ENCODE data around the gene HSP90AA1. TPM values are rescaled to one million over a fixed set of nuclear protein-coding genes. Genes with fewer than 3 reads are reported as not detected.

Gene HSP90AA1
- polyA plus RNA-seq, 4 donors = 169 to 513 (median 306) TPM

GRCh38 chr14:102057480-102058114 lies 29.2 kb downstream of the HSP90AA1 start:
- Histone ChIP-seq H3K36me3 (ENCODE audit: control insufficient read depth in 3 of 3, insufficient read depth in 2 of 3, low read depth in 1 of 3, low read length in 3 of 3) (peaks cover 0 to 22% (median 4%) of the 10 kb centered on the region in 3 donors), H3K9me3 (ENCODE audit: control insufficient read depth in 2 of 2, insufficient read depth in 1 of 2, low read depth in 1 of 2, low read length in 1 of 2) (no peaks in the 10 kb centered on the region), H3K4me3 (ENCODE audit: low read depth in 1 of 3, low read length in 3 of 3) (no peak overlapping the region), H3K27me3 (ENCODE audit: control insufficient read depth in 3 of 3, insufficient read depth in 3 of 3, low read length in 3 of 3) (no peaks in the 10 kb centered on the region), H3K27ac (ENCODE audit: low read depth in 1 of 3, low read length in 2 of 3) (no peak overlapping the region), H3K4me1 (ENCODE audit: control insufficient read depth in 3 of 3, insufficient read depth in 2 of 3, low read depth in 1 of 3, low read length in 2 of 3) (no peaks in the 10 kb centered on the region)
- 49 to 56% (median 50%) methylated on average over 10 of the region's 10 CpGs for WGBS, 3 donors
- FAIRE-seq = no peak
- DNase-seq = no peak

DNA sequence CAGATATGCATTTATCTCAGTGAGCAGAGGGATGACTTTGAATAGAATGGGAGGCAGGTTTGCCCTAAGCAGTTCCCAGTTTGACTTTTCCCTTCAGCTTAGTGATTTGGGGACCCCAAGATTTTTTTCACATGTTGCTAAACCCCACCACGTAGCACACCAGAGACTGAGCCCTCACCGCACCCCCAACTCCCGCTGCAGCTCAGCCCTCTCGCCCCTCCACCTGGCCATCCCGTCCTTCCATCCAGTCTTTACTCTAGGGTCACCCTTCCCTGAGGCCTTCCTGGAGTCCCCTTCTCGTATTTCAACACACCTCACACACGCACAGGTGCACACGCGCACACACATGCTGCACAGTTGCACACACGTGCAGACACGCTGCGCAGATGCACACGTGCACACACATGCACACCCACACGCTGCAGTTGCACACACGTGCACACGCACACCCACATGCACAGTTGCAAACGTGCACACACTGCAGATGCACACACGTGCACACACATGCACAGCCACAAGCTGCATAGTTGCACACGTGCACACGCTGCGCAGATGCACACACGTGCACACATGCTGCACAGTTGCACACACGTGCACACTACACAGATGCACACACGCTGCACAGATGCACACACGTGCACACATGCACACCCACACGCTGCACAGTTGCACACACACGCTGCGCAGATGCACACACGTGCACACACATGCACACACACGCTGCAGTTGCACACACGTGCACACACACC lies 30.0 kb downstream of the HSP90AA1 start:
- H3K36me3 ChIP-seq (ENCODE audit: control insufficient read depth in 3 of 3, insufficient read depth in 2 of 3, low read depth in 1 of 3, low read length in 3 of 3) = peaks cover 3 to 30% (median 6%) of the 10 kb centered on the region in 3 donors
- no peaks in the 10 kb centered on the region for H3K4me1 ChIP-seq (ENCODE audit: control insufficient read depth in 3 of 3, insufficient read depth in 2 of 3, low read depth in 1 of 3, low read length in 2 of 3)
- FAIRE-seq (no peak), DNase-seq (no peak)
- H3K27me3 ChIP-seq (ENCODE audit: control insufficient read depth in 3 of 3, insufficient read depth in 3 of 3, low read length in 3 of 3) = no peaks in the 10 kb centered on the region
- WGBS, 3 donors = 84 to 91% (median 84%) methylated on average over 31 of the region's 31 CpGs
- no peaks in the 10 kb centered on the region for H3K9me3 ChIP-seq (ENCODE audit: control insufficient read depth in 2 of 2, insufficient read depth in 1 of 2, low read depth in 1 of 2, low read length in 1 of 2)
- H3K27ac ChIP-seq (ENCODE audit: low read depth in 1 of 3, low read length in 2 of 3) = no peak overlapping the region
- no peak overlapping the region for H3K4me3 ChIP-seq (ENCODE audit: low read depth in 1 of 3, low read length in 3 of 3)

GRCh38 chr14:102055181-102055901 lies 31.5 kb downstream of the HSP90AA1 start:
- FAIRE-seq (no peak), DNase-seq (peak in 1 of 2 donors; percentile 21)
- Histone ChIP-seq H3K27ac (ENCODE audit: low read depth in 1 of 3, low read length in 2 of 3) (no peak overlapping the region), H3K36me3 (ENCODE audit: control insufficient read depth in 3 of 3, insufficient read depth in 2 of 3, low read depth in 1 of 3, low read length in 3 of 3) (peaks cover 3 to 45% (median 10%) of the 10 kb centered on the region in 3 donors), H3K4me1 (ENCODE audit: control insufficient read depth in 3 of 3, insufficient read depth in 2 of 3, low read depth in 1 of 3, low read length in 2 of 3) (no peaks in the 10 kb centered on the region), H3K27me3 (ENCODE audit: control insufficient read depth in 3 of 3, insufficient read depth in 3 of 3, low read length in 3 of 3) (no peaks in the 10 kb centered on the region), H3K4me3 (ENCODE audit: low read depth in 1 of 3, low read length in 3 of 3) (no peak overlapping the region), H3K9me3 (ENCODE audit: control insufficient read depth in 2 of 2, insufficient read depth in 1 of 2, low read depth in 1 of 2, low read length in 1 of 2) (no peaks in the 10 kb centered on the region)
- 67 to 75% (median 72%) methylated on average over 20 to 24 of the region's 24 CpGs for WGBS, 3 donors

DNA sequence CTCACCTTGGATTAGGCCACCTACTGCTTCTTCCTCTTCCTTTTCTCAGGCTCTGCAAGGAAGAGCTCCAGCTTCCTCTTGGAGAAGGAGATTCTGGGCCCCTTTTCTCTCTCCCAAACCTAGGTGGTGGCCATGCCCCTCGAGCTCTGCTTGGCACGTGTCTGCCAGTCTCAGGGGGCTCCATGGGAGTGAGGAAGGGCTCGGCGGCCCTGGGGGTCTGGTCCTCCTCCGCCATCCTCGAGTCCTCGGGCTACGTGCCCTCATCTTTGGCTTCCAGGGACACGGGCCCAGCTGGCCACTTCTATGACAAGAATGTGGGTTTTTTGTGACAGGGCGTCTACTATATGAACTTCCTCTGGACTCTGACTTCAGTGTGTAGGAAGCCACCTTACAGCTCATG lies 34.3 kb downstream of the HSP90AA1 start:
- no peaks in the 10 kb centered on the region for H3K27me3 ChIP-seq (ENCODE audit: control insufficient read depth in 3 of 3, insufficient read depth in 3 of 3, low read length in 3 of 3)
- no peak overlapping the region for H3K27ac ChIP-seq (ENCODE audit: low read depth in 1 of 3, low read length in 2 of 3)
- 87 to 91% (median 87%) methylated on average over 10 of the region's 10 CpGs for WGBS, 3 donors
- H3K9me3 ChIP-seq (ENCODE audit: control insufficient read depth in 2 of 2, insufficient read depth in 1 of 2, low read depth in 1 of 2, low read length in 1 of 2) = no peaks in the 10 kb centered on the region
- FAIRE-seq = no peak
- peaks cover 19 to 73% (median 20%) of the 10 kb centered on the region in 3 donors for H3K36me3 ChIP-seq (ENCODE audit: control insufficient read depth in 3 of 3, insufficient read depth in 2 of 3, low read depth in 1 of 3, low read length in 3 of 3)
- H3K4me1 ChIP-seq (ENCODE audit: control insufficient read depth in 3 of 3, insufficient read depth in 2 of 3, low read depth in 1 of 3, low read length in 2 of 3) = no peaks in the 10 kb centered on the region
- no peak for DNase-seq
- no peak overlapping the region for H3K4me3 ChIP-seq (ENCODE audit: low read depth in 1 of 3, low read length in 3 of 3)

DNA sequence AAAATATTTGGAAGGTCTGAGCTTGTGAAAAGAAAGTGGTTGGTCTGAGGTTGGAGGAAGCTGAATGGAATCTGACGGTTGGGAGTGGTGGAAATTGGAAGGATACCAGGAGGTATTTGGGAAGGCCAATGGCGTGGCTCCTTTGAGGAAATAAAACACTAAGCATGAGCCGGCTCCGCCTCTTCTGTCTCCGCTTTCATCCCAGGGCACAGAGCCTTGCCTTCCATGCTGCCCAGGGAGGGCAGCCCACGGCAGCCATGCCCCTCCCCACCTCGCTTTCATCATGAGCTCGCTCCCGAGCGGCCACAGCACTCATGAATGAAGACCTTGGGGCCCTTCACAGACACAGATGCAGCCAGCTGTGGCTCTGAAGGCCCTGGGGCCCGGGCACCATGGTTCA lies 36.2 kb downstream of the HSP90AA1 start:
- WGBS, 3 donors = 78 to 87% (median 81%) methylated on average over 11 of the region's 11 CpGs
- DNase-seq (no peak), FAIRE-seq (no peak)
- Histone ChIP-seq H3K9me3 (ENCODE audit: control insufficient read depth in 2 of 2, insufficient read depth in 1 of 2, low read depth in 1 of 2, low read length in 1 of 2) (no peaks in the 10 kb centered on the region), H3K27me3 (ENCODE audit: control insufficient read depth in 3 of 3, insufficient read depth in 3 of 3, low read length in 3 of 3) (no peaks in the 10 kb centered on the region), H3K4me3 (ENCODE audit: low read depth in 1 of 3, low read length in 3 of 3) (no peak overlapping the region), H3K4me1 (ENCODE audit: control insufficient read depth in 3 of 3, insufficient read depth in 2 of 3, low read depth in 1 of 3, low read length in 2 of 3) (no peaks in the 10 kb centered on the region), H3K36me3 (ENCODE audit: control insufficient read depth in 3 of 3, insufficient read depth in 2 of 3, low read depth in 1 of 3, low read length in 3 of 3) (peaks cover 20 to 86% (median 23%) of the 10 kb centered on the region in 3 donors), H3K27ac (ENCODE audit: low read depth in 1 of 3, low read length in 2 of 3) (no peak overlapping the region)

GRCh38 chr14:102050026-102050405 lies 36.8 kb downstream of the HSP90AA1 start:
- peaks cover 20 to 85% (median 23%) of the 10 kb centered on the region in 3 donors for H3K36me3 ChIP-seq (ENCODE audit: control insufficient read depth in 3 of 3, insufficient read depth in 2 of 3, low read depth in 1 of 3, low read length in 3 of 3)
- no peak overlapping the region for H3K27ac ChIP-seq (ENCODE audit: low read depth in 1 of 3, low read length in 2 of 3)
- H3K4me1 ChIP-seq (ENCODE audit: control insufficient read depth in 3 of 3, insufficient read depth in 2 of 3, low read depth in 1 of 3, low read length in 2 of 3) = no peaks in the 10 kb centered on the region
- H3K27me3 ChIP-seq (ENCODE audit: control insufficient read depth in 3 of 3, insufficient read depth in 3 of 3, low read length in 3 of 3) = no peaks in the 10 kb centered on the region
- FAIRE-seq (no peak), DNase-seq (no peak)
- WGBS, 3 donors = 86 to 92% (median 89%) methylated on average over 12 of the region's 12 CpGs
- no peak overlapping the region for H3K4me3 ChIP-seq (ENCODE audit: low read depth in 1 of 3, low read length in 3 of 3)
- H3K9me3 ChIP-seq (ENCODE audit: control insufficient read depth in 2 of 2, insufficient read depth in 1 of 2, low read depth in 1 of 2, low read length in 1 of 2) = no peaks in the 10 kb centered on the region

- WGBS, 3 donors = 86 to 90% (median 89%) methylated on average over 25 of the region's 25 CpGs
- Histone ChIP-seq H3K4me3 (ENCODE audit: low read depth in 1 of 3, low read length in 3 of 3) (no peak overlapping the region), H3K27ac (ENCODE audit: low read depth in 1 of 3, low read length in 2 of 3) (no peak overlapping the region), H3K27me3 (ENCODE audit: control insufficient read depth in 3 of 3, insufficient read depth in 3 of 3, low read length in 3 of 3) (no peaks in the 10 kb centered on the region), H3K4me1 (ENCODE audit: control insufficient read depth in 3 of 3, insufficient read depth in 2 of 3, low read depth in 1 of 3, low read length in 2 of 3) (no peaks in the 10 kb centered on the region), H3K9me3 (ENCODE audit: control insufficient read depth in 2 of 2, insufficient read depth in 1 of 2, low read depth in 1 of 2, low read length in 1 of 2) (no peaks in the 10 kb centered on the region), H3K36me3 (ENCODE audit: control insufficient read depth in 3 of 3, insufficient read depth in 2 of 3, low read depth in 1 of 3, low read length in 3 of 3) (peaks cover 22 to 88% (median 24%) of the 10 kb centered on the region in 3 donors)
- no peak for FAIRE-seq
- no peak for DNase-seq
Observed at GRCh38 chr14:102049258-102050025, 37.4 kb downstream of the HSP90AA1 start.

Data from small intestine (tissue), 7 donors.